ENCODE results near the gene DLG2. TPM values are rescaled to one million over a fixed set of nuclear protein-coding genes. Genes with fewer than 3 reads are reported as not detected.
"Not testable (repeated sequence)": the region's sequence is repeated elsewhere in the genome, so short reads cannot be mapped to it uniquely, and the experiment has no call there.

Gene DLG2
- total RNA-seq, 4 donors from 2014 or later: 7.3 to 14.1 (median 11.1) TPM

- H3K27ac ChIP-seq (replicated peaks in 1 of 4): no peak overlapping the region
- TF ChIP-seq POLR2A (IDR thresholded peaks at IDR 0.05; ENCODE audit: low read depth) (no peak), CTCF (IDR thresholded peaks at IDR 0.05) (no peak), EP300 (IDR thresholded peaks at IDR 0.05) (no peak), POLR2AphosphoS5 (IDR thresholded peaks at IDR 0.05) (no peak)
- no peaks in the 10 kb centered on the region for H3K27me3 ChIP-seq
- H3K9me3 ChIP-seq: no peaks in the 10 kb centered on the region
- no peak for DNase-seq (ENCODE audit: extremely low spot score)
- intact Hi-C loops (cut with DNase I): no loop called here
- peaks cover 0 to 4% (median 0%) of the 10 kb centered on the region in 4 donors for H3K36me3 ChIP-seq
- H3K4me3 ChIP-seq: no peak overlapping the region
- 88% methylated on average over 4 of the region's 8 CpGs for WGBS
- H3K4me1 ChIP-seq: no peaks in the 10 kb centered on the region
Measured at GRCh38 chr11:84795698-84796097, 831.4 kb downstream of the DLG2 start.

- Histone ChIP-seq H3K4me1 (no peaks in the 10 kb centered on the region), H3K27me3 (no peaks in the 10 kb centered on the region), H3K36me3 (peaks cover 0 to 4% (median 0%) of the 10 kb centered on the region in 4 donors), H3K9me3 (no peaks in the 10 kb centered on the region), H3K27ac (replicated peaks in 1 of 4) (no peak overlapping the region), H3K4me3 (no peak overlapping the region)
- WGBS: 95% methylated on average over 10 of the region's 10 CpGs
- intact Hi-C loops (cut with DNase I): no loop called here
- no peak for DNase-seq (ENCODE audit: extremely low spot score)
- TF ChIP-seq CTCF (IDR thresholded peaks at IDR 0.05) (no peak), EP300 (IDR thresholded peaks at IDR 0.05) (no peak), POLR2AphosphoS5 (IDR thresholded peaks at IDR 0.05) (no peak), POLR2A (IDR thresholded peaks at IDR 0.05; ENCODE audit: low read depth) (no peak)
Measured at GRCh38 chr11:84794663-84795443, 832.3 kb downstream of the DLG2 start.

- no peak for TF ChIP-seq EP300 (IDR thresholded peaks at IDR 0.05)
- no peak for TF ChIP-seq POLR2AphosphoS5 (IDR thresholded peaks at IDR 0.05)
- TF ChIP-seq POLR2A (IDR thresholded peaks at IDR 0.05; ENCODE audit: low read depth): no peak
- TF ChIP-seq CTCF (IDR thresholded peaks at IDR 0.05): no peak
- intact Hi-C loops (cut with DNase I): no loop called here
- 90% methylated on average over 2 of the region's 2 CpGs for WGBS
Measured at GRCh38 chr11:84793318-84793717, 833.8 kb downstream of the DLG2 start.

GRCh38 chr11:84790849-84791427 is 836.2 kb downstream of the DLG2 start:
- Histone ChIP-seq H3K27me3 (no peaks in the 10 kb centered on the region), H3K9me3 (no peaks in the 10 kb centered on the region), H3K27ac (replicated peaks in 1 of 4) (no peak overlapping the region), H3K4me1 (no peaks in the 10 kb centered on the region), H3K36me3 (peaks cover 0 to 4% (median 0%) of the 10 kb centered on the region in 4 donors), H3K4me3 (no peak overlapping the region)
- WGBS: 84% methylated on average over 4 of the region's 4 CpGs
- DNase-seq (ENCODE audit: extremely low spot score): no peak
- intact Hi-C loops (cut with DNase I): no loop called here
- TF ChIP-seq EP300 (IDR thresholded peaks at IDR 0.05): no peak

More at GRCh38 chr11:84793318-84793717, 833.8 kb downstream of the DLG2 start:
- no peak for DNase-seq (ENCODE audit: extremely low spot score)
- H3K9me3 ChIP-seq: no peaks in the 10 kb centered on the region
- no peak overlapping the region for H3K4me3 ChIP-seq
- no peaks in the 10 kb centered on the region for H3K27me3 ChIP-seq
- peaks cover 0 to 4% (median 0%) of the 10 kb centered on the region in 4 donors for H3K36me3 ChIP-seq
- no peaks in the 10 kb centered on the region for H3K4me1 ChIP-seq
- no peak overlapping the region for H3K27ac ChIP-seq (replicated peaks in 1 of 4)

- intact Hi-C loops (cut with DNase I): no loop called here
- no peak overlapping the region for H3K27ac ChIP-seq (replicated peaks in 1 of 4)
- H3K27me3 ChIP-seq: no peaks in the 10 kb centered on the region
- no peak overlapping the region for H3K4me3 ChIP-seq
- no peaks in the 10 kb centered on the region for H3K9me3 ChIP-seq
- DNase-seq (ENCODE audit: extremely low spot score): no peak
- no peaks in the 10 kb centered on the region for H3K4me1 ChIP-seq
- no peaks in the 10 kb centered on the region for H3K36me3 ChIP-seq
- no peak for TF ChIP-seq POLR2A (IDR thresholded peaks at IDR 0.05; ENCODE audit: low read depth)
- TF ChIP-seq POLR2AphosphoS5 (IDR thresholded peaks at IDR 0.05): no peak
- no peak for TF ChIP-seq CTCF (IDR thresholded peaks at IDR 0.05)
- TF ChIP-seq EP300 (IDR thresholded peaks at IDR 0.05): no peak
- 84% methylated on average over 4 of the region's 4 CpGs for WGBS
Measured at GRCh38 chr11:84788220-84788619, 838.9 kb downstream of the DLG2 start.

GRCh38 chr11:84784158-84784557 is 843.0 kb downstream of the DLG2 start:
- H3K9me3 ChIP-seq; H3K27me3 ChIP-seq; H3K4me3 ChIP-seq; H3K36me3 ChIP-seq; H3K27ac ChIP-seq (replicated peaks in 1 of 4); DNase-seq (ENCODE audit: extremely low spot score); H3K4me1 ChIP-seq; intact Hi-C loops (cut with DNase I): not testable (repeated sequence)
- 90% methylated on average over 4 of the region's 4 CpGs for WGBS
